ENCODE data around the gene DRAM1. TPM values are rescaled to one million over a fixed set of nuclear protein-coding genes. Genes with fewer than 3 reads are reported as not detected.
"Not testable (repeated sequence)": the region's sequence is repeated elsewhere in the genome, so short reads cannot be mapped to it uniquely, and the experiment has no call there.

The DRAM1 gene
- total and polyA plus RNA-seq, 5 donors from 2014 or later, result 2.6 to 4.7 (median 3.5) TPM

DNA sequence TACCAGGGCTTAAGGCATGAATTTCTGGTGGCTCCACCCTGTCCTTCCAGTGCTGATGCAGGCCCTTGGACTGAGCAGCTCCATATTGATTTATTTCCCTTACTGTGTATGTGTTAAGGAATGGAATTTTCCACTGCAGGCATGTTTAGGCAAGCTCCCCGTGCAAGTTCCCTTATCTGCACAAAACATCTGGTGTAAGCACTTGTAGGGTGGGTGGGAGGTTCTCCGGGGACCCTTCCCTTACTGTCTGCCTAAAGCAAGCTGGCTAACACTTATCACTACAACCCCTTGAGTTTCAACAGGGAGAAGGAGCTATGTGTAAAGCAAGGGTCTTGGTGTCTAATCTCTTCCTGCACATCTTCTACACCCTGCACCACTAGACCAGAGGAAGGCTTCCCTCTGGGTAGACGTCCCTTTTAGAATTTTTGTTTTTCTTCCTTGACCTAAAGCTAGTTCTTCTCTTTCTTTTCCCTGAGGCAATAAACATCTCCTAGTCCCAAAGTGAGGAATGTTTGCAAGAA is 22.0 kb upstream of the DRAM1 start:
- Mint-ChIP-seq H3K27ac (peak overlapping the region in 1 of 3 donors; percentile 34), H3K4me1 (peaks cover 0 to 4% (median 4%) of the 10 kb centered on the region in 4 donors), H3K27me3 (peaks cover 9% of the 10 kb centered on the region), H3K9me3 (no peaks in the 10 kb centered on the region), H3K4me3 (no peak overlapping the region), H3K36me3 (no peaks in the 10 kb centered on the region)
- no peaks in the 10 kb centered on the region for H3K9me3 ChIP-seq (ENCODE audit: control insufficient read depth in 2 of 2, low read length in 2 of 2)
- ATAC-seq (ENCODE audit: low read depth in 2 of 2) (no peak), DNase-seq (no peak)
- no peaks in the 10 kb centered on the region for H3K36me3 ChIP-seq (ENCODE audit: control insufficient read depth, insufficient read depth, low read length)
- H3K4me1 ChIP-seq (ENCODE audit: control insufficient read depth, insufficient read depth, low read length, poor library complexity, severe bottlenecking), result no peaks in the 10 kb centered on the region
- no peaks in the 10 kb centered on the region for H3K27me3 ChIP-seq (ENCODE audit: control insufficient read depth, insufficient read depth, low read length)
- no peak overlapping the region for H3K27ac ChIP-seq (ENCODE audit: insufficient read depth, low read length, poor library complexity, severe bottlenecking)
- no peak overlapping the region for H3K4me3 ChIP-seq (ENCODE audit: low read depth, low read length)

DNA sequence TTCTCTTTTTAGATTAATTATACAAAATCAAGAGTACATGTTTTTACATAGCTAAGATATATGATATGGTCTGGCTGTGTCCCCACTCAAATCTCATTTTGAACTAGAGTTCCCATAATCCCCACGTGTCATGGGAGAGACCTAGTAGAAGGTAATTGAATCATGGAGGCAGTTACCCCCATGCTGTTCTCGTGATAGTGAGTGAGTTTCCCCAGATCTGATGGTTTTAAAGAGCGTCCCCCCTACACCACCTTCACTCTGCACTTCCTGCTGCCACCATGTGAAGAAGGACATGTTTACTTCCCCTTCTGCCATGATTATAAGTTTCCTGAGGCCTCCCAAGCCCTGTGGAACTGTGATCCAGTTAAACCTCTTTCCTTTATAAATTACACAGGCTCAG is 21.4 kb upstream of the DRAM1 start:
- ATAC-seq (ENCODE audit: low read depth in 2 of 2) (no peak), DNase-seq (no peak)
- Mint-ChIP-seq H3K9me3 (no peaks in the 10 kb centered on the region), H3K4me1 (peaks cover 0 to 4% (median 4%) of the 10 kb centered on the region in 4 donors), H3K36me3 (no peaks in the 10 kb centered on the region), H3K4me3 (no peak overlapping the region), H3K27me3 (peaks cover 9% of the 10 kb centered on the region), H3K27ac (no peak overlapping the region)
- H3K36me3 ChIP-seq (ENCODE audit: control insufficient read depth, insufficient read depth, low read length), result no peaks in the 10 kb centered on the region
- no peaks in the 10 kb centered on the region for H3K9me3 ChIP-seq (ENCODE audit: control insufficient read depth in 2 of 2, low read length in 2 of 2)
- H3K4me3 ChIP-seq (ENCODE audit: low read depth, low read length), result no peak overlapping the region
- H3K27me3 ChIP-seq (ENCODE audit: control insufficient read depth, insufficient read depth, low read length), result no peaks in the 10 kb centered on the region
- H3K27ac ChIP-seq (ENCODE audit: insufficient read depth, low read length, poor library complexity, severe bottlenecking), result no peak overlapping the region
- H3K4me1 ChIP-seq (ENCODE audit: control insufficient read depth, insufficient read depth, low read length, poor library complexity, severe bottlenecking), result no peaks in the 10 kb centered on the region

DNA sequence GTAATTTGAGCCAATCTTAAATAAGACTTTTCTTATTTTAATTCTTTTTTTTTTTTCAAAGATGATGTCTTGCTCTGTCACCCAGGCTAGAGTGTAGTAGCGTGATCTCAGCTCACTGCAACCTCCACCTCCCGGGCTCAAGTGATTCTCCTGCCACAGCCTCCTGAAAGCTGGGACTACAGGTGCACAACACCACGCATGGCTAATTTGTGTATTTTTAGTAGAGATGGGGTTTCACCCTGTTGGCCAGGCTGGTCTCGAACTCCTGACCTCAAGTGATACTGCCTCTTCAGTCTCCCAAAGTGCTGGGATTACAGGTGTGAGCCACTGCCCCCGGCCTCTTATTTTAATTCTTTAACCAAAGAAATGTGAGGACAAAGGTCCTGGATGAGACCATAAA is 20.8 kb upstream of the DRAM1 start:
- H3K27ac ChIP-seq (ENCODE audit: insufficient read depth, low read length, poor library complexity, severe bottlenecking); ATAC-seq (ENCODE audit: low read depth in 2 of 2); H3K27me3 ChIP-seq (ENCODE audit: control insufficient read depth, insufficient read depth, low read length); H3K4me3 ChIP-seq (ENCODE audit: low read depth, low read length); H3K36me3 ChIP-seq (ENCODE audit: control insufficient read depth, insufficient read depth, low read length); H3K9me3 Mint-ChIP-seq; H3K27me3 Mint-ChIP-seq; H3K27ac Mint-ChIP-seq; H3K9me3 ChIP-seq (ENCODE audit: control insufficient read depth in 2 of 2, low read length in 2 of 2); H3K36me3 Mint-ChIP-seq; H3K4me1 Mint-ChIP-seq; H3K4me3 Mint-ChIP-seq; H3K4me1 ChIP-seq (ENCODE audit: control insufficient read depth, insufficient read depth, low read length, poor library complexity, severe bottlenecking); DNase-seq: not testable (repeated sequence)

DNA sequence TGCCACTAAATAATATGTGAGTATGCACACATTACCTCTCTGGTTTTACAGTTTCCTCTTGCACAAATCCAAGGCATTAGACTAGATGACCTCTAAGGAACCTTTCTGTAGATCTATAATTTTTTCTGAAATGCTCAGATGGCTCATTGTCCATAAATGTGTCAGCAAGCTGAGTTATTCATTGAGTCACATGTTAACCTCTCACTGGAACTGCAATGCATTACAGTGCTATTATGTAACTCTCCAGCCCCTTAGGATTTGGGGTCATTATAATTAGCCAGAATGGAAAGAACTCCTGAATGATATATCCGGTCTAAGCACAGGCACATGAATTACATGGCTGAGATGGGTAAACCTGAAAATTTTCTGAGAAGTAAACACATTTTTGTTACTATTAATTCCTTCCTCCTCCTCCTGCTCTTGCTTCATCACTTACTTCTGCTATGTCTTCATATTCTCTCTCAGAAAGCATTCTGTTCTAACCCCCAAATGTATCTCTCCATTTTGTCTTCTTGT is 20.3 kb upstream of the DRAM1 start:
- H3K9me3 Mint-ChIP-seq, result no peaks in the 10 kb centered on the region

DNA sequence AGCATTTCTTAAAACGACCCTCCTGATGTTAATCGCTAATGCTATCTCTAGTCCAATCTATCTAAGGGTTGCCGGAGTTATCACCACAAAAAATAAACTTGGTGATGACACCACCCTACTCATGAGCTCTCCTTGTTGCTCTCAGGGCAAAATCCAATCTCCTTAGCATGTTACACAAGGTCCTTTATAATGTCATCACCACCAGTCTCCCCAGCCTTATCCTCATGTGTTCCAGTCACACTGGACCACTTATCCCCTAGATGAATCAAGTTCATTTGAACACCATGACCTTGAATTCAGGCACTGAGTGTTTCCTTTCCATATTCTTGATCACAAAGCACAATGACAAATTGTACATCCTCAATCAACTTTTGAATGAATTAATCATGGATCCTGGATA is 19.0 kb upstream of the DRAM1 start:
- no peaks in the 10 kb centered on the region for H3K36me3 ChIP-seq (ENCODE audit: control insufficient read depth, insufficient read depth, low read length)
- Mint-ChIP-seq H3K36me3 (no peaks in the 10 kb centered on the region), H3K9me3 (no peaks in the 10 kb centered on the region), H3K4me3 (no peak overlapping the region), H3K27ac (no peak overlapping the region), H3K27me3 (peaks cover 9% of the 10 kb centered on the region), H3K4me1 (peaks cover 0 to 4% (median 4%) of the 10 kb centered on the region in 4 donors)
- no peaks in the 10 kb centered on the region for H3K9me3 ChIP-seq (ENCODE audit: control insufficient read depth in 2 of 2, low read length in 2 of 2)
- no peak for DNase-seq
- no peaks in the 10 kb centered on the region for H3K27me3 ChIP-seq (ENCODE audit: control insufficient read depth, insufficient read depth, low read length)
- no peak overlapping the region for H3K27ac ChIP-seq (ENCODE audit: insufficient read depth, low read length, poor library complexity, severe bottlenecking)
- no peak overlapping the region for H3K4me3 ChIP-seq (ENCODE audit: low read depth, low read length)
- no peak for ATAC-seq (ENCODE audit: low read depth in 2 of 2)
- H3K4me1 ChIP-seq (ENCODE audit: control insufficient read depth, insufficient read depth, low read length, poor library complexity, severe bottlenecking), result no peaks in the 10 kb centered on the region

More for the DNA sequence above, 20.3 kb upstream of the DRAM1 start:
- Mint-ChIP-seq H3K4me3 (no peak overlapping the region), H3K27me3 (peaks cover 9% of the 10 kb centered on the region), H3K36me3 (no peaks in the 10 kb centered on the region), H3K4me1 (peaks cover 0 to 4% (median 4%) of the 10 kb centered on the region in 4 donors), H3K27ac (no peak overlapping the region)
- Histone ChIP-seq H3K27ac (ENCODE audit: insufficient read depth, low read length, poor library complexity, severe bottlenecking) (no peak overlapping the region), H3K4me3 (ENCODE audit: low read depth, low read length) (no peak overlapping the region), H3K36me3 (ENCODE audit: control insufficient read depth, insufficient read depth, low read length) (no peaks in the 10 kb centered on the region), H3K27me3 (ENCODE audit: control insufficient read depth, insufficient read depth, low read length) (no peaks in the 10 kb centered on the region), H3K4me1 (ENCODE audit: control insufficient read depth, insufficient read depth, low read length, poor library complexity, severe bottlenecking) (no peaks in the 10 kb centered on the region), H3K9me3 (ENCODE audit: control insufficient read depth in 2 of 2, low read length in 2 of 2) (no peaks in the 10 kb centered on the region)
- ATAC-seq (ENCODE audit: low read depth in 2 of 2), result no peak
- no peak for DNase-seq

DNA sequence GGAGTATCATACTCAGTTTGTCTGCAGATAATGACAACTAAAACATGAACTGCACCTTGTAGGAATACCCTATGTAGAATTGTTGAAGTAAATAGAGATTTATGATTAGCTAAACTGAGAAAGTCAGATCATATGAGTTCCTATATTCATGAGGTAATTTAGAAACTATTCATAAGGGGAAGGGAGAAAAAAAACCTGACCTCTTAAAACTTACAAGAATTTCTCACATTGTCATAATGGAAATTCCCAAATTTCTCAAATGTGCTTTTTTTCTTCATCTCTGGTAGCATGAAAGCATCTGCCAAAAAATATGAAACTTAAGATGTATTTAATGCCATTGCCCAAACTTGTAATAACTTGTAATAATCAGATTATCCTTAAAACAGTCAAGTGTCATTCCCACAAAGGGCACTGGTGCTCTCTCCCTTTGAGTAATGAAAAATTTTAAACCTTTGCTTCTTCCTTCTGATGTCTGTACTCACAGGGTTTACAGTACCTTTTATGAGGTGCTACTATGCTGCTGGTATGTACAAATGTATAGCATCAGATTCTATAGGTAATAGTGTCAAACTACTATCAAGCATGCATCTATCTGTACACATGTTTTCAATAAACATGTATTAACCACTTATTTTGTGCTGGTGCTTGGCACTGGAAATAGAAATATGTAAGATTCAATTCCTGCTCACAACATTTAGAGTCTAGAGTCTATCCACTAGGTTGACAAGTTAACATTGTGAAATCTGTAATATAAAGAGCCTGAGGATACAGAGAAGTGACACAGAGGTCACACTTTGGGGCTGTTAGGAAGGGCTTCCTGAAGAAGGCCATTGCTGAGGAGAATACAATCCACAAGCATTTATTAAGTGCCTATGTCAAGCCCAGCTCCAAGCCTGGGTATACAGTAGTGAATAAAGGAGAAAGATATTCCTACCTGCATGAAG is 17.4 kb upstream of the DRAM1 start:
- peak overlapping the region in 1 of 3 donors; percentile 48 for H3K27ac Mint-ChIP-seq
- no peaks in the 10 kb centered on the region for H3K9me3 ChIP-seq (ENCODE audit: control insufficient read depth in 2 of 2, low read length in 2 of 2)
- no peak for DNase-seq
- ATAC-seq (ENCODE audit: low read depth in 2 of 2), result no peak
- no peaks in the 10 kb centered on the region for H3K36me3 Mint-ChIP-seq
- H3K4me1 Mint-ChIP-seq, result peaks cover 0 to 4% (median 2%) of the 10 kb centered on the region in 4 donors
- H3K27me3 ChIP-seq (ENCODE audit: control insufficient read depth, insufficient read depth, low read length), result no peaks in the 10 kb centered on the region
- no peaks in the 10 kb centered on the region for H3K36me3 ChIP-seq (ENCODE audit: control insufficient read depth, insufficient read depth, low read length)
- H3K4me3 ChIP-seq (ENCODE audit: low read depth, low read length), result no peak overlapping the region
- H3K9me3 Mint-ChIP-seq, result peaks cover 0 to 2% (median 0%) of the 10 kb centered on the region in 7 donors
- H3K4me3 Mint-ChIP-seq, result no peak overlapping the region
- no peaks in the 10 kb centered on the region for H3K4me1 ChIP-seq (ENCODE audit: control insufficient read depth, insufficient read depth, low read length, poor library complexity, severe bottlenecking)
- peaks cover 9% of the 10 kb centered on the region for H3K27me3 Mint-ChIP-seq
- H3K27ac ChIP-seq (ENCODE audit: insufficient read depth, low read length, poor library complexity, severe bottlenecking), result no peak overlapping the region

DNA sequence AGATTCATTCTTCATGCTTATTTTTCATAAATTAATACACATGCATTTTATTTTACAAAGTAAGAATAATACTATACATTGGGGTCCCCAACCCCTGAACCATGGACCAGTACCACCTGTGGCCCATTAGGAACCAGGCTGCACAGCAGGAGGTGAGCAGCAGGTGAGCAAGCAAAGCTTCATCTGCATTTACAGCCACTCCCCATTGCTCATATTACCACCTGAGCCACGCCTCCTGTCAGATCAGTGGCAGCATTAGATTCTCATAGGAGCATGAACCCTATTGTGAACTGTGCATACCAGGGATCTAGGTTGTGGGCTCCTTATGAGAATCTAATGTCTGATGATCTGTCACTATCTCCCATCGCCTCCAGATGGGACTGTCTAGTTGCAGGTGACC is 15.7 kb upstream of the DRAM1 start:
- not testable (repeated sequence) for H3K4me3 Mint-ChIP-seq; H3K4me1 ChIP-seq (ENCODE audit: control insufficient read depth, insufficient read depth, low read length, poor library complexity, severe bottlenecking); H3K36me3 Mint-ChIP-seq; DNase-seq; H3K4me1 Mint-ChIP-seq; H3K27me3 ChIP-seq (ENCODE audit: control insufficient read depth, insufficient read depth, low read length); H3K9me3 Mint-ChIP-seq; H3K4me3 ChIP-seq (ENCODE audit: low read depth, low read length); H3K27ac Mint-ChIP-seq; H3K27ac ChIP-seq (ENCODE audit: insufficient read depth, low read length, poor library complexity, severe bottlenecking); ATAC-seq (ENCODE audit: low read depth in 2 of 2); H3K27me3 Mint-ChIP-seq; H3K9me3 ChIP-seq (ENCODE audit: control insufficient read depth in 2 of 2, low read length in 2 of 2); H3K36me3 ChIP-seq (ENCODE audit: control insufficient read depth, insufficient read depth, low read length)

Data from CD4-positive, CD25-positive, alpha-beta regulatory T cell (primary cell).